GM12865 (cell line): Measurements from ENCODE around the gene PPA1.
"Not testable (repeated sequence)": the region's sequence is repeated elsewhere in the genome, so short reads cannot be mapped to it uniquely, and the experiment has no call there.

Source experiments
- DNase-seq: peaks from one replicate; pipeline ENCODE4 v3.0.0; 2010; ENCODE audit warnings: low read depth
- H3K4me3 ChIP-seq: 2 replicates; pipeline ENCODE4 v1.5.1; 2011; ENCODE audit warnings: mild to moderate bottlenecking, low read depth, low read length, control low read depth
- CTCF ChIP-seq: IDR thresholded peaks from 2 replicates; pipeline ENCODE4 v1.5.1; 2011; ENCODE audit warnings: low read length, control low read depth, low read depth, inconsistent platforms; ENCODE audit not compliant: insufficient read depth; ENCODE audit errors: missing control alignments

Gene PPA1

GRCh38 chr10:70223728-70224127 is 9.5 kb downstream of the PPA1 start:
- TF ChIP-seq CTCF: no peak
- no peak overlapping the region for H3K4me3 ChIP-seq
- DNase-seq: no peak

- DNase-seq, H3K4me3 ChIP-seq: not testable (repeated sequence)
Observed at GRCh38 chr10:70222811-70223447, 10.3 kb downstream of the PPA1 start.

GRCh38 chr10:70222340-70222794 is 10.9 kb downstream of the PPA1 start:
- DNase-seq: peak; percentile 36
- H3K4me3 ChIP-seq: no peak overlapping the region

GRCh38 chr10:70221030-70221429 is 12.2 kb downstream of the PPA1 start:
- peak overlapping the region; percentile 14; the same call in 1 of the 2 replicates for H3K4me3 ChIP-seq
- no peak for TF ChIP-seq CTCF
- DNase-seq: no peak

More at GRCh38 chr10:70222340-70222794, 10.9 kb downstream of the PPA1 start:
- no peak for TF ChIP-seq CTCF

GRCh38 chr10:70212879-70213278 is 20.4 kb downstream of the PPA1 start:
- no peak overlapping the region for H3K4me3 ChIP-seq
- no peak for DNase-seq
- TF ChIP-seq CTCF: no peak

GRCh38 chr10:70212277-70212676 is 21.0 kb downstream of the PPA1 start:
- DNase-seq: no peak
- TF ChIP-seq CTCF: no peak
- H3K4me3 ChIP-seq: no peak overlapping the region

- no peak overlapping the region for H3K4me3 ChIP-seq
- TF ChIP-seq CTCF: no peak
- no peak for DNase-seq
Observed at GRCh38 chr10:70206762-70207161, 26.5 kb downstream of the PPA1 start.
